Brain microvascular endothelial cell (primary cell): ENCODE results near the gene ERCC1.

Source experiments
- DNase-seq: peaks from one replicate; pipeline ENCODE4 v3.0.0-alpha.2; 2020
- H3K27ac ChIP-seq: fragments of 250-450 bp; sonication (Bioruptor Pico); 2 replicates; pipeline ENCODE4 v1.5.1; 2020; ENCODE audit warnings: mild to moderate bottlenecking, moderate library complexity
- H3K27me3 ChIP-seq: fragments of 250-450 bp; sonication (Bioruptor Pico); replicated peaks from 2 replicates; pipeline ENCODE4 v1.5.1; 2020; ENCODE audit warnings: mild to moderate bottlenecking
- H3K36me3 ChIP-seq: fragments of 250-450 bp; sonication (Bioruptor Pico); replicated peaks from 2 replicates; pipeline ENCODE4 v1.5.1; 2020; ENCODE audit warnings: mild to moderate bottlenecking
- H3K4me3 ChIP-seq: 2 replicates; pipeline ENCODE4 v1.5.1; 2011; ENCODE audit warnings: low read depth, mild to moderate bottlenecking, control low read depth, low read length, moderate library complexity
- in situ Hi-C: cut with HindIII; loops from 2 replicates; pipeline ENCODE4 v1.10.0; 2017; ENCODE audit warnings: low sequenced_read_pairs, low pct_ligation_motif_present
- TF ChIP-seq, protein P1 (sequence below): IDR thresholded peaks from 2 replicates; pipeline ENCODE4 v1.5.1; 2011; ENCODE audit warnings: low read depth, mild to moderate bottlenecking, moderate library complexity, low read length, control low read depth, inconsistent platforms; ENCODE audit errors: missing control alignments

The ERCC1 gene

DNA sequence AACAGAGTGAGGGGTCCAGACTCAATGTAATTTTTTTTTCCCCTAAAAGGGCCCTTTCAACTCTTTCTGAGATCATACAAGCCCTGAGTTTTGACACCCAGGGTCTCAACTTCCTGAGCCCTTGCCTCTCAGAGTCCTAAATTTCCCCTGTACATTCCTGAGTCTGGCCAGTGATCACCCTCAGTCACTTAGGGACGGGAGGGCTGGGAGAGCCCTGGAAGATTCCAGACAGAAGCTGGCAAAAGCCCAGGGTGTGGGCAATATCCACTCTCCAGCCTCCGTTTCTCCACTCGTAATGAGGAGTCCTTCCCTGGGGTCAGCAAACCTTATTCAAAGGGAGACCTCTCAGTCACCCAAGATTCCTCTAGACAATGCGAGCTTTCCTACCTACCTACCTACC lies 20.4 kb downstream of the ERCC1 start:
- TF ChIP-seq, protein P1, sequence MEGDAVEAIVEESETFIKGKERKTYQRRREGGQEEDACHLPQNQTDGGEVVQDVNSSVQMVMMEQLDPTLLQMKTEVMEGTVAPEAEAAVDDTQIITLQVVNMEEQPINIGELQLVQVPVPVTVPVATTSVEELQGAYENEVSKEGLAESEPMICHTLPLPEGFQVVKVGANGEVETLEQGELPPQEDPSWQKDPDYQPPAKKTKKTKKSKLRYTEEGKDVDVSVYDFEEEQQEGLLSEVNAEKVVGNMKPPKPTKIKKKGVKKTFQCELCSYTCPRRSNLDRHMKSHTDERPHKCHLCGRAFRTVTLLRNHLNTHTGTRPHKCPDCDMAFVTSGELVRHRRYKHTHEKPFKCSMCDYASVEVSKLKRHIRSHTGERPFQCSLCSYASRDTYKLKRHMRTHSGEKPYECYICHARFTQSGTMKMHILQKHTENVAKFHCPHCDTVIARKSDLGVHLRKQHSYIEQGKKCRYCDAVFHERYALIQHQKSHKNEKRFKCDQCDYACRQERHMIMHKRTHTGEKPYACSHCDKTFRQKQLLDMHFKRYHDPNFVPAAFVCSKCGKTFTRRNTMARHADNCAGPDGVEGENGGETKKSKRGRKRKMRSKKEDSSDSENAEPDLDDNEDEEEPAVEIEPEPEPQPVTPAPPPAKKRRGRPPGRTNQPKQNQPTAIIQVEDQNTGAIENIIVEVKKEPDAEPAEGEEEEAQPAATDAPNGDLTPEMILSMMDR: no peak
- H3K4me3 ChIP-seq: peak overlapping the region; percentile 5
- H3K36me3 ChIP-seq: no peaks in the 10 kb centered on the region
- no peaks in the 10 kb centered on the region for H3K27me3 ChIP-seq
- no peak for DNase-seq
- no peak overlapping the region for H3K27ac ChIP-seq
- in situ Hi-C loops: no loop called here

DNA sequence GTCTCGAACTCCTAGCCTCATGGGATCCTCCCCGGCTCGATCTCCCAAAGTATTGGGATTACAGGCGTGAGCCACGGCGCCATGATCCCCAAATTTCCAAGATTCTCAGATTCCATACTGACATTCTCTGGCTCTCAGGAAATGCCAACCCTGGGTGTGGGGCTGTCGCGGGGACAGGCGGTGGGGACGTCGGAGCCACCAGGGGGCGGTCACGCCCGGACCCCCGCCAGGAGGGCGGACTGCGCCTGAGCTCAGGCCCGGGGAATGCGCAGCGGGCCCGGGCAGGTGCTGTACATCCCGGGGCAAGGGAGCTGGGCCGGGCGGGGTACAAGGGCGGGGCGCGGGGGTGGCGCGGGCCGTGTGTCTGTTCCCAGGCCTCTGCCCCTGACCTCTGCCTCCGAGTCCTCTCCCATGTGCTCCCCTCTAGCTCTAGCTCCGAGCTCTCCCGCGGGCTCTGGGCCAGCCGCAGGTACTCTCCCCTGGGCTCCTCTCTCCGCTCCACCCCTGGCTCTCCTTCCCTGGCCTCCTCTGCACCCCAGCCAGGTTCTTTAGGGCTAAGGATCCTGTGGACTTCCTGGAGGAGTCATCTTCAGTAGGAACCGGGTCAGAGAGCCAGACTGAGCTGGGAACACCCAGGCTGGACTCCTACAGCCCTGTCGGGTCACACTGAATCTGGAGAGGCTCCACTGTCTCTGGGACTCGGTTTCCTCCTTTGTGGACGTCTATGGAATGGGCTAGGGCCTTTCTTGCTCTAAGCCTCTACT lies 21.2 kb downstream of the ERCC1 start:
- in situ Hi-C loops: no loop called here
- TF ChIP-seq, protein P1: peak; percentile 68
- peak; percentile 14 for DNase-seq
- no peaks in the 10 kb centered on the region for H3K36me3 ChIP-seq
- H3K27ac ChIP-seq: no peak overlapping the region
- no peaks in the 10 kb centered on the region for H3K27me3 ChIP-seq
- peak overlapping the region; percentile 30 for H3K4me3 ChIP-seq

- in situ Hi-C loops: no loop called here
- DNase-seq: no peak
- Histone ChIP-seq H3K4me3 (no peak overlapping the region), H3K27ac (no peak overlapping the region), H3K27me3 (no peaks in the 10 kb centered on the region), H3K36me3 (peaks cover 2% of the 10 kb centered on the region)
- TF ChIP-seq, protein P1: no peak
Observed at GRCh38 chr19:45401815-45402214, 21.9 kb downstream of the ERCC1 start.

DNA sequence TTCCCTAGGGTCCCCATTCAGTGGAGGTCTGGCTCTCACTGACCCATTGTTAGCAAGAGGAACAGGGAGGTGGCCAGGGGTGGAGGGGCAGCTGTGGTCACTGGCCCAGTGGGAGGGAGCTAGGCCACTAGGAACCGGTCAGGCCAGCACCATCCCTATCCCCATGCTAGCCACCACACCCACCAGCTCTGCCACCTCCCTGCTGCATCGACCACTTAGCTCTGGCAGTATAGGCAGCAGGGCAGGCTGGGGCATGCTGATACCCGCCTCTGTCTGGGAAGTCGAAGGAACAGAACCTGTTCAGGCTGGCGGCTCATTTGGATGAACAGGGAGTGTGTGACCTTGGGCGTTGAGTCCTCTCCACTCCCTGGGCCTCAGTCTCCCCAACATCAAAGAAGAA lies 23.5 kb downstream of the ERCC1 start:
- Histone ChIP-seq H3K36me3 (peaks cover 12% of the 10 kb centered on the region), H3K4me3 (no peak overlapping the region), H3K27ac (no peak overlapping the region), H3K27me3 (no peaks in the 10 kb centered on the region)
- in situ Hi-C loops: no loop called here
- TF ChIP-seq, protein P1: no peak
- DNase-seq: no peak

GRCh38 chr19:45395821-45396617 lies 27.7 kb downstream of the ERCC1 start:
- no peak for DNase-seq
- no peak overlapping the region for H3K27ac ChIP-seq
- in situ Hi-C loops: no loop called here
- no peaks in the 10 kb centered on the region for H3K27me3 ChIP-seq
- no peak overlapping the region for H3K4me3 ChIP-seq
- H3K36me3 ChIP-seq: peaks cover 23% of the 10 kb centered on the region
- TF ChIP-seq, protein P1: peak; percentile 26
